Measurements from ENCODE around the gene FUT2.
"Not testable (repeated sequence)": the region's sequence is repeated elsewhere in the genome, so short reads cannot be mapped to it uniquely, and the experiment has no call there.

Gene FUT2

DNA sequence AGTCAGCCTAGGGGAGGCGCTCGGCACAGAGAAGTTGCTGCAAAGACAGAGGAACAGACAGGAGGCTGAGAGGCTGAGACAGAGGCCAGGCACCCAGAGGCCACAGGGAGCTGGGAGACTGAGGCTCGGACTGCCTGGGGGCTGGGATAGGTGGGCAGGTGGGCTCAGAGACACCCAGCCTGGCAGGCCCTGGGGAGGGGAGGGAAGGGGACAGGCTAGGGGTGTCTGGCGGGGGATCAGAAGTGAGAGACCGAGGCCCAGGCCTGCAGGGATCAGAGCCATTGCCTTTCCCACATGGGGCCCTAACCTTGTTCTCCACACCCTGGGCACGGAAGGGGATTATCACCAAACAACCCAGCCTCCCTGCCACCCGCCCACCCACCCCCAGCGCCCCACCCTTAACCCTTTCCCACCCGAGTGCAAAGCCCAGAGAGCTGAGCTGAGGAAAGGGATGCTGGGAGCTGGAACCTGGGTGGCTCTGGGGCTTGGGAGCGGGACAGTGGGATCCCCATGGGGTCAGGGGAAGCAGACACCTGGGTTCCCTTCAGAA is 24.2 kb upstream of the FUT2 start:
- peak; percentile 66 to 82 for DNase-seq

GRCh38 chr19:48672994-48673393 is 22.8 kb upstream of the FUT2 start, which contains the start of gene NTN5:
NTN5 (minus strand) TSS chr19:48673017; CDS start chr19:48670986, 2,031 bp downstream.
- DNase-seq = no peak

- DNase-seq = no peak
Observed at GRCh38 chr19:48673436-48674100, 22.2 kb upstream of the FUT2 start.

GRCh38 chr19:48674216-48674809 is 21.5 kb upstream of the FUT2 start:
- no peak for DNase-seq

GRCh38 chr19:48674921-48675824 is 20.6 kb upstream of the FUT2 start:
- DNase-seq = peak; percentile 84 to 94

- DNase-seq = no peak
Observed at GRCh38 chr19:48676487-48676886, 19.3 kb upstream of the FUT2 start.

DNA sequence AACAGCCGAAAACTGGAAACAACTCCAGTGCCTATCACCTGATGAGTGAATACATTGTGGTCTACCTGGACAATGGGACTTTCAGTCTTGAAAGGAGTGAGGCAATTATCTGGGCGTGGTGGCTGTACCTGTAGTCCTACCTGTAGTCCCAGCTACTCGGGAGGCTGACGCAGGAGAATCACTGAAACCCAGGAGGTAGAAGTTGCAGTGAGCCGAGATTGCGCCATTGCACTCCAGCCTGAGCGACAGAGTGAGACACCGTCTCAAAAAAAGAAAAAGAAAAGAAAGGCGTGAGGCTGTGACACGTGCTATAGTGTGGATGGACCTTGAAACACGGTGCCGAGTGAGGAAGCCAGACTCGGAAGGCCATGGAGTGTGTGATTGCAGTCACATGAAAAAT is 18.9 kb upstream of the FUT2 start:
- DNase-seq = no peak

DNA sequence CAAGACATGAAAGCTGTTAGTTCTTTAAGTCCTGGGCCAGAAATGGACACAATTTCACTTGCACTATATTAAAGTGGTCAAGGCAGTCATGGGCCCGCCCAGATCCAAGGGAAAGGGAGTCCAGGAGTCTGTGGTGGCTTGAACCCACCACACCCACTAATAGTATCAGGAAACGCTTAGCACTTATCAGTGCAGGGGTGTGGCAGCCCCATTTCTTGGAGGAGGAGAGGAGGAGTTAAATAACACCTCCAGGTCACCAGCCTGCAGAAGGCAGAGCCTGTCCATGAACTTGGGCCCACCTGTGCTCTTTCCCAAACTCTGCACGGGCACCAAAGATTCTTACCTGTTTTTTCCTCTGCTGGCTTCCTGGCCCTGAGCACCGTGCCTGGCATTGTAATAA is 17.6 kb upstream of the FUT2 start:
- DNase-seq = no peak

- DNase-seq = not testable (repeated sequence)
Observed at GRCh38 chr19:48680006-48680405, 15.8 kb upstream of the FUT2 start.

DNA sequence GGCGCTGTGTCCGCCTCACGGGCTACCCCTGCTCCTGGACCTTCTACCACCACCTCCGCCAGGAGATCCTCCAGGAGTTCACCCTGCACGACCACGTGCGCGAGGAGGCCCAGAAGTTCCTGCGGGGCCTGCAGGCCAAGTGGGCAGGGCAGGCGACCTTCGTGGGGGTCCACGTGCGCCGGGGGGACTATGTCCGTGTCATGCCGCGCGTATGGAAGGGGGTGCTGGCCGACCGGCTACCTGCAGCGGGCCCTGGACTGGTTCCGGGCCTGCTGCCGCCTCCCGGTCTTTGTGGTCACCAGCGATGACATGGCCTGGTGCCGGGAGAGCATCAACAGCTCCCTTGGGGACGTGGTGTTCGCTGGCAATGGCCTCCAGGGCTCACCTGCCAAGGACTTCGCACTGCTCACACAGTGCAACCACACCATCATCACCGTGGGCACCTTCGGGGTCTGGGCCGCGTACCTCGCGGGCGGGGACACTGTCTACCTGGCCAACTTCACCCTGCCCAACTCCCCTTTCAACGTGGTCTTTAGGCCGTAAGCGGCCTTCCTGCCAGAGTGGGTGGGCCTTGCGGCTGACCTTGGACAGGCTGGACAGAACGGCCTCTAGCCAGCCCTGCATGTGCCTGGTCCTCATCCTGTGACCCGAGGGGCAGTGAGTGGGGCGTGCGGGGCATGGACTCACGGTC is 15.2 kb upstream of the FUT2 start:
- no peak for DNase-seq

- no peak for DNase-seq
Observed at GRCh38 chr19:48681127-48681470, 14.7 kb upstream of the FUT2 start.

- no peak for DNase-seq
Observed at GRCh38 chr19:48683349-48683748, 12.4 kb upstream of the FUT2 start.

GRCh38 chr19:48685583-48685982 is 10.2 kb upstream of the FUT2 start:
- DNase-seq = no peak

DNA sequence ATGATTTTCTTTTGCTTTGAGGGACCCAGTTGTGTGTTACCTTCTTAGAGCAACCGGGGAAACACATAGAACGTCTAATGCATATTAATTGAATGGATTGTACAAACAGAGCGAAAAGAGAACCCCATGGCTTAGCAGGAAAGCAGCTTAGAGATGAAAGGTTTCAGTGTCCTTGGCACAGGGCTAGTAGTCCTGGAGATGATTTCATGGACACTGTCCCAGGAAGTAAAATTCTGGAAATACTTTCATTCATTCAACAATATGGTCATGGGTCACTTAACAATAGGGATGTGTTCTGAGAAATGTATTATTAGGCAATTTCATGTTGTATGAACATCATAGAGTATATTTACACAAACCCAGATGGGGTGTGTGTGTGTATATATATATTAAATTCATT is 9.7 kb upstream of the FUT2 start:
- DNase-seq = no peak

DNA sequence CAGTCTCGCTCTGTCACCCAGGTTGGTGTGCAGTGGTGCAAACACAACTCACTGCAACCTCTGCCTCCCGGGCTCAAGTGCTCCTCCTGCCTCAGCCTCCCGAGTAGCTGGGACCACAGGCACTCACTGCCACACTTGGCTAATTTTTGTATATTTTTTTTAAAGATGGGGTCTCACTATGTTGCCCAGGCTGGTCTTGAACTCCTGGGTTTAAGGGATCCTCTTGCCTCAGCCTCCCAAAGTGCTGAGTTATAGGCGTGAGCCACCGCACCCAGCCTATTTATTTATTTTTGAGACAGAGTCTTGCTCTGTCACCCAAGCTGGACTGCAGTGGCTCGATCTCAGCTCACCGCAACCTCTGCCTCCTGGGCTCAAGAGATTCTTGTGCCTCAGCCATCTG is 9.1 kb upstream of the FUT2 start:
- DNase-seq = not testable (repeated sequence)

- DNase-seq = no peak
Observed at GRCh38 chr19:48687776-48688175, 8.0 kb upstream of the FUT2 start.

DNA sequence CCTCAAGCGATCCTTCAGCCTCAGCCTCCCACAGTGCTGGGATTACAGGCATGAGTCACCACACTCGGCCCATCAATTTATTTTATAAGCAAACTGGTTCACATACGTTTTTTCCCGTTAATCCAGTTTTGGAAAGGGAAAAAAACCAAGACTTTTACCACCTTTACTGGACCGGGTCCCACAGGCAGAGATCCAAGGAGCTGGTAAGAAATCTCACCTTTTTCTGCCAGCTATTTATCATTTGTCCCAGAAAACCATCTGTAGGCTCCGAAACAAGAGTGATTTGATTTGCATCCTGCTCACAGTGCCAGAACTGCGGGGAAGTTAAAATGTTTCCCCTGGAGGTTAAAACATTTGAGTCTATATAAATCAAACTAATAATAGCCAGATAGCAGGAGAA is 6.3 kb upstream of the FUT2 start:
- DNase-seq = no peak

GRCh38 chr19:48693629-48694028 is 2.1 kb upstream of the FUT2 start:
- not testable (repeated sequence) for DNase-seq

DNA sequence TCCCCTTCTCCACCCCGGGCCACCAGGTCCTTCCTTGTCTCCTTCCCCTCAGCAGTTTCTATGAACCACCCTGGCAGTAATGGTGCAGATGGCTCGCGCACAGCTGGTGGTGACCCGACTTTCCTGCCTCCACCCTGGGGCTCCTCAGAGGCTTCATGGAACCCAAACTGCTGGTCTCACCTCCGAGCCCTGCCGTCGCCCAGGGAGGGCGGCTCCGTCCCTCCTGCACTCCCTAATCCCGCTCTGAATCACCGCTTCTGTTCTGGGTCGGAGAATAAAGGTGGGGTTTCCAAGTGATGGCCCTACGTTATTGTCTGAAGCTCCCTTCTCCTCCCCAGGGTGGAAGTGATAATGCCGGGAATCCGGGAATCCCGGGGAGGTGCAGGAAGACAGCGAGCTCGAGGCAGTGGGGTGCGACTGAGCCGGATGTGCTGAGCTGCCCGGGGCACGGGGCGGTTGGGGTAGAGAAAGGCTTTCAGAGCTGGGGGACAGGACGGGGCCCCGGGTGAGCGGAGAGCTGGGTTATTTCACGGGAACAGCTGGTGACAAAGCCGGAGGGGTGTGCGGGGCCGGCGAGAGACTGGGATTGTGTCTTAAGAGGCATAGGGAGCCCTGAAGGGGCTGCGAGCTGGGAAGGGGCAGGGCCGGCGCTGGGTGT is 711 bp downstream of the FUT2 start:
- peak; percentile 36 to 64 for DNase-seq

- DNase-seq = no peak
Observed at GRCh38 chr19:48698046-48698445, 2.3 kb downstream of the FUT2 start.

- no peak for DNase-seq
Observed at GRCh38 chr19:48702701-48703100, 6.9 kb downstream of the FUT2 start.

GRCh38 chr19:48703316-48703715 is 7.5 kb downstream of the FUT2 start:
- no peak for DNase-seq
